DLD1 (cell line): ENCODE results near the gene PLIN4.

Experiments
- in situ Hi-C: cut with HindIII; loops from 2 replicates; pipeline ENCODE4 v1.10.0; 2017; ENCODE audit warnings: low sequenced_read_pairs

The PLIN4 gene

DNA sequence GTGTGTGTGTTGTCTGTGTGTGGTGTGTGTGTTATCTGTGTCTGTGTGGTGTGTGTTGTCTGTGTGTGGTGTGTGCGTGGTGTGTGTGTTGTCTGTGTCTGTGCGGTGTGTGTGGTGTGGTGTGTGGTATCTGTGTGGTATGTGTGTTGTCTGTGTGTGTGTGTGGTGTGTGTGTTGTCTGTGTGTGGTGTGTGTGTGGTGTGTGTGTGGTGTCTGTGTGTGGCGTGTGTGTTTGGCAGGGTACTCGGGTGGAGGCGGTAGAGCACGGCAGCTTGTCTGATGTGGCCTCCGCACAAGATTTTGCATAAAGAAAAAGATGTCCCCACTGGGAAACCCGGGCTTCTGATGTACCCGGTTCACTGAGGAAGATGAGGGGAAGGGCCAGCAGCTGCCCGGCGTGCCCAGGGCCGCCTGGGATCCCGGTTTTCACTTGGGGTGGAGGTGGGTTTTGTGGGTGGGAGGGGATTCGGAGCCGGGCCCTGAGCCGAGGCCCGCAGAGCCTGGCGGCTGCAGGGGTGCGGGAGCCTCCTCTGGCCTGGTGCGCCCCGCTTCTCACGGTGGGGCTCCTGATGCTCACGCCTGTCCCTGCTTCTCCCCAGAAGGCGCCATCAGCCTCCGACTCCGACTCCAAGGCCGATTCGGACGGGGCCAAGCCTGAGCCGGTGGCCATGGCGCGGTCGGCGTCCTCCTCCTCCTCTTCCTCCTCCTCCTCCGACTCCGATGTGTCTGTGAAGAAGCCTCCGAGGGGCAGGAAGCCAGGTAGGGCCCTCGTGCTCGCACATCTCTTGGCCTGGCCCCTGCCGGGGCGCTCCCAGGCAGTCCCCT is 25.0 kb downstream of the PLIN4 start:
- in situ Hi-C loops, result no loop called here

DNA sequence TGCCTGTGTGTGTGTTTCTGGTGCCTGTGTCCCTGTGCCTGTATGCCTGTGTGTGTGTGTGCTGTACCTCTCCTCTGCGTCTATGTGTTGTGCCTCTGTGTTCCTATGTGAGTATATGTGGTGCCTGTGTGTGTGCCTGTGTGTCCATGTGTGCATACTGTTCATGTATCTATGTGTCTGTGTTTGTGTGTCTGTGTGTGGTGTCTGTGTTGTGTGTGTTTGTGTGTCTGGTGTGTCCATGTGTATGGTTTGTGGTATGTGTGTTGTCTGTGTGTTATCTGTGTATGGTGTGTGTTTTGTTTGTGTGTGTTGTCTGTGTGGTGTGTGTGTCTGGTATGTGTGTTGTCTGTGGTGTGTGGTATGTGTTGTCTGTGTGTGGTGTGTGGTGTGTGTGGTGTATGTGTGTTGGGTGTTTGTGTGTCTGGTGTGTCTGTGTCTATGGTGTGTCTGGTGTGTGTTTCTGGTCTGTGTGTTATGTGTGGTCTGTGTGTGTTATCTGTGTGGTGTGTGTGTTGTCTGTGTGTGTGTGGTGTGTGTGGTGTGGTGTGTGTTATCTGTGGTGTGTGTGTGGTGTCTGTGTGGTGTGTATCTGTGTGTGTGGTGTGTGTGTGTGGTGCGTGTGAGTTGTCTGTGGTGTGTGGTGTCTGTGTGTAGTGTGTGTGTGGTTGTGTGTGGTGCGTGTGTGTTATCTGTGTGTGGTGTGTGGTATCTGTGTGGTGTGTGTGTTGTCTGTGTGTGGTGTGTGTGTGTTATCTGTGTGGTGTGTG is 25.8 kb downstream of the PLIN4 start:
- in situ Hi-C loops, result no loop called here

DNA sequence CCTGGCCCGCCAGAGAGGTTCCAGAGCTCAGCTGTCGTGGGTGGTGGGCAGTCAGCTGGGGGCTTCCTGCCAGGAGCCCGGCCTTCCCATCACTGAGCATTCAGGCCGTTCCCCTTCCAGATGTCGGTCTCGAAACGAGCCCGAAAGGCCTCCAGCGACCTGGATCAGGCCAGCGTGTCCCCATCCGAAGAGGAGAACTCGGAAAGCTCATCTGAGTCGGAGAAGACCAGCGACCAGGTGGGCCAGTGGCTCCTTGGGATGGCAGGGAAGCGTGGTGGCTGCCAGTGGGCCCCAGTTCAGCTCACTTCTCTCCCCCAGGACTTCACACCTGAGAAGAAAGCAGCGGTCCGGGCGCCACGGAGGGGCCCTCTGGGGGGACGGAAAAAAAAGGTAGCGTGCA is 26.8 kb downstream of the PLIN4 start:
- in situ Hi-C loops, result no loop called here

DNA sequence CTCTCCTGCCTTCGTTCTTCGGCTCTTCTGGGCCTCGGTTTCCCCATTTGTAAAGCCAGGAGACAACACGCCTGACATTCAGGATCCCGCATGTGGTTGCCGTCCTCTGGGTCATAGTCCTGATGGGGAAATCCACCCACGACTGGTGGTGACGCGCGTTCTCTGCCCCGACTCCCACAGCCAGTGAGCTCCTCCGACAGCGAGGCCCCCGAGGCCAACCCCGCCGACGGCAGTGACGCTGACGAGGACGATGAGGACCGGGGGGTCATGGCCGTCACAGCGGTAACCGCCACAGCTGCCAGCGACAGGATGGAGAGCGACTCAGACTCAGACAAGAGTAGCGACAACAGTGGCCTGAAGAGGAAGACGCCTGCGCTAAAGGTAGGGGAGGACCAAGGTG is 29.8 kb downstream of the PLIN4 start:
- in situ Hi-C loops, result no loop called here

DNA sequence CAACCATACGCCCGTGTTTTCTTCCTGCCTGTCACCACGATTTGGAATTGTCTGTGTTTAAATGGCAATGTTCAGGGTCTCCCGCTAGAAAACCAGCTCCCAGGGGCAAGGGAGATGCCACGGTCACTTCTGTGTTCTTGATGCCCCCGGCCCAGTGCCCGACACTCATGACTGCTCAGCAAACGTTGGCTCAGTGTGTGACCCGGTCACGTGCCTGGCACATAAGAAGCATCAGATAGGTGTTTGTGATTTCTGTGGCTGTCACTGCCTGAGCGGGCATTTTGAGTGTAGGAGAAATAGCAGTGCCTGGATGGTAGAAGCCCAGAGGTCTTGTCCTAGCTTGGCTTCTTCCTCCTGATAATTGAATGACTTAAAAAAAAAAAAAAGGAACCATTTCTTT is 30.7 kb downstream of the PLIN4 start:
- in situ Hi-C loops, result no loop called here

DNA sequence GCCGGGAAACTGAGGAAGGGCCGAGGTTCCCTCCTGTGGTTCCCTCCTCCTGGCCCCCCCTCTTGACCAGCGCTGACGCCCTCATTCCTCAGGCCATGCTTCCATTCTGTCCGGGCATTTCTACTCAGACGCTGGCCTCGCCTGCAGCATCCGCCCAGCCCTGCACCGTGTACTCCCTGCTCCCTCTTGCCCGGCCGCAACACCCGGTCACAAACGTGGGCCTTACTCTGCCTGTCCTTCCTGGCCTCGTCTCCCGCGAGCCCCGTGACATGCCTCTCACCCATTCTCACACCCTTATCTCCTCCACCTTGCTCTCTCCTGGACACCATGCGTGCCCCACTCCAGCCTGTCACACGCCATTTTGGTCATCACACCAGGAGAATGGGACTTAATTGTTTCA is 34.9 kb downstream of the PLIN4 start:
- in situ Hi-C loops, result no loop called here

DNA sequence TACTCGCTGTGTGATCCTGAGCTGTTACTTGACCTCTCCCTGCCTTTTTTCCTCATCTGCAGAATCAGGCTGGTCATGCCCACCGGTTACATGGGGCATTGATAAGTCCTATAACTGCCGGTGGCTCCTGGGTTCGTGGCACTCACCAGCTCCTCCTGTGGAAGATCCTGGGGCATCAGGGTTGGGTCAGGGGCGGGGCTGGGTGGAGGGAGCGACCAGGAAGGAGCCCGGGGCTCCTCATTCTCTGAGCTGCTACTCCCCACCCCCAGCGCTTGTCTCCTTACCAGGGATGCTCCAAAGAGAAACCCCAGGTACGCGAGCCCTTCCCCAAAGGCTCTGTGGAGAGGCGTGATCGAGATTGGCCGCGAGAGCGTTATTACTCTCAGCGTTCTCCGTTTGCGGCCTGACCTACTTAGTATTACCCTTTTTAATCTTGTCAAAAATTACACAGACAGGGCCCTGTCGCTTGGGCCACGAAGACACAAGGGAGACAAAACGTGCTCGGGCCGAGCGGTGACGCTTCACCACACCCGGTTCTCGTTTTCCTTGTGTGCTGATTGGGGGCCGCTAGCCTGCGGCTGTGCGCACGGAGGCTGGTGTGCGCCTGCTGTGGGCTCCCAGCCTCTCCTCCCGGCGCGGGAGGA is 35.4 kb downstream of the PLIN4 start:
- in situ Hi-C loops, result no loop called here

DNA sequence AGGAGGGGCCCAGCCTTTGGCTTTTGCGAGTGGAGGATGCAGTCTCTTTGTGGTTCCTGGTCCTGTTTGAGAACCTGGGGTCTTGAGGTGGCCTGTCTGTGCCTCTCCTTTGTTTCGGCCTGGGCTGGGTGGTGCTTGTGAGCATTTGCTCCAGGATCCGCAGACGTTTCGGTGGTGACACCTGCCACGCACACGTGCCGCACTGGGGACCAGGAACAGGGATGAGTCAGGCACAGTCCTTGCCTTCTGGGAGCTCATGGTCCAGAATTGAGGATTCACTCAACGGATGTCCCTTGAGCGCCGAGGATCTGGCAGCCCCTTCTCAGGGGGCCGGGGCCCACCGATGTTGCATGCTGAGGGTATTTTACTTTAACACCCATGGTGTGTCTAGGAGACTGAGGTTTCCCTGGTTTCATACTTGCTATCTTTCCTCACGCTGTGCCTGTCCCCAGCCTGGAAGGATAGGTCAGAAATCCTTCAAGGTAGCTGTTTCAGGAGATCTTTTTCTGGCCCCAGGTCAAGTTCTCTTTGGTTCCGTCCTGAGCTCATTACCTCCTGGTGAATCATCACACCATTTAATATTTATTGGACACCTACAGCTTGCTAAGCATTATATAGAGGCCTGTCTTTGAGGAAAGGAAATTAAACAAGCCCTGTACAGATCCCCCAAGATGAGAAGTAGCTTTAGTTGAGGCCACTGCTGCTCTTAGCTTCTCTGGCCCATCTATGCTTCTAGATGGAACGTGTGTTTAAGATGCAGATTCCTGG is 41.1 kb downstream of the PLIN4 start:
- in situ Hi-C loops, result no loop called here

DNA sequence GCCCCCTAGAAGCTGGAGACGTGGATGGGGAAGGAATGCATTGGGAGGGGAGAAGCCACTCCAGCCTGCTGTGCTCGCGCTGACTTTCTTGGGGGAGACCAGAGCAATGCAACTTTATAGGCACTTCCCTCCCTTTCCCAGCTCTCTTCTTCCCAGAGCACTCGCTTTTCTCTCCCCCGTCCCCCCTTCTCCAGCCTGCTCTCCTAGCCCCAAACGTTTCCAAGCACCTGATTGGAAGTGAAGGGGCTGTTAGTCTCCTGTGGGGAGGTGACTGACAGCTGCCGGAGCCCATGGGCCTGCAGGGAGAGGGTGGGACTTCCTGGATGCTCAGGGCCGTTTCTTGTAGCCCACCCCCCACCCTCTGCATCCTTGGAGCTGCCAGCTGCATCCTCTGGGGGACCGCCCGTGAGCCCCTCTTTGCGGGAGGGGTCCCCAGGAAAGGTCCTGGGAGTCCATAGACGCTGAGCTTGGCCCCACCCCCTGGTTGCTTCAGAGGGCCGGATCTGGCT is 43.7 kb downstream of the PLIN4 start:
- in situ Hi-C loops, result no loop called here

DNA sequence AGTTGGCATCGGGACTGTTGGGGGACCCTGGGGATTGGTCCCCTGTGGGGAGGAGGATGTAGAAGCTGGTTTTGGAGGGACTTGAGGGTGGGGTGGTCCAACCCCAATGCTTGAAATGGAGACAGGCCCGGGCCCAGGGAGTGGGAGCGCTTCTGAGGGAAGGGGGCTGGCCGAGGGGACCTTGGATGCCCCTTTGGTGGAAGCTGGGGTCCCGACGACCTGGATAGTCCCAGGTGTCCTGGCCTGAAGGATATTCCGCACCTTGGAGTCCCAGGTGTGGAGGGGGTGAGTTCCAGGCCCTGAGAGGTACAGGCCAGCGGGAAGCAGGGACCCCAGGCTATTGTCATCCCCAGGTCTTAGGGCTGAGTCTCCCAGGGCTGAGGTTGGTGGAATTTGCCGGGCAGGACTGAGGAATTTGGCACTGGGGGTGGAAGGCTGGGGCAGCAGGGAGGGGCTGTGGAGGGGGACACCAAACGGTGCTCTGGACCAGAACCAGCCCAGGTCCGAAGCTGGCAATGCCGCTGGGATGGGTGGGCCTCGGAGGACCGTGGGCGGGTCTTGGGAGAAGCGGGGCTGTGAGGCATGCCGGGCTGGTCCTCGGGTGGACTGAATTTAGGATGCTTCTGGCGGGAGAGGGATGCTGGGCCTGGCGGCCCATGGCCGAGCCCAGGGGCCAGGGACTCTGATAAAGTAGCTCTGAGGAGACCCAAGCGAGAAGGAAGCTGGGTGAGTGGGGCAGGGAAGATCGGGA is 44.3 kb downstream of the PLIN4 start:
- in situ Hi-C loops, result no loop called here

DNA sequence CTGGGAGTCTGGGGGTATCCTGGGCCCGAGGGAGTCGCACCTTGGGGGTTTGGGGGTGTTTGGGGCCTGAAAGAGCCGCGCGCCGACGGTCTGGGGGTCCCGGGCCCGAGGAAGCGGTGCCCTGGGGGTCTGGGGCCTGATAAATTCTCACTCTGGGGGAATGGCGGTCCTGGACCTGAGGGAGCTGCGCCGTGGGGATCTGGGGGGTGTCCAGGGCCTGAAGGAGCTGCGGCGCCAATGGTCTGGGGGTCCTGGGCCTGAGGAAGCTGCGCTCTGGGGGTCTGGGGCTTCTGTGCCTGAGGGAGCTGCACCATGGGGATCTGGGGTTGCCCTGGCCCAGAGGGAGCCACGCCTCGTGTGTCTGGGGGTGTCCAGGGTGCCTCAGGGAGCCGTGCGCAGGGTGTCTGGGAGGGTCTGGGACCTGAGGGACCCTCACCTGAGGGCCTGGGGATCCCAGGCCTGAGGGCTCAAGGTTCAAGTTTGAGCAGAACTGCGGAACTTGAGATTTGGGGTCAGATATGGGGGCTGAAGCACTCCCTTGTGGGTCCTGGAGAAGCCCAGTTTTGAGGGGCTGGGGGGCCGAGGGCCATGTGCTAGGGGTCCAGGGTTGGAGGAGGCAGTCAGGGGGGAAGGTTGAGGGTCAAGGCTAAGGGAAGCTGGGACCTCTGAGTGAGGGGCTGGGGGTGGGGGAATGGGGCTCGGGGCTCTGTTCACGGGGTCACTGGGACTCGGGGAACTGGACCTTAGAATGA is 45.1 kb downstream of the PLIN4 start:
- in situ Hi-C loops, result no loop called here

DNA sequence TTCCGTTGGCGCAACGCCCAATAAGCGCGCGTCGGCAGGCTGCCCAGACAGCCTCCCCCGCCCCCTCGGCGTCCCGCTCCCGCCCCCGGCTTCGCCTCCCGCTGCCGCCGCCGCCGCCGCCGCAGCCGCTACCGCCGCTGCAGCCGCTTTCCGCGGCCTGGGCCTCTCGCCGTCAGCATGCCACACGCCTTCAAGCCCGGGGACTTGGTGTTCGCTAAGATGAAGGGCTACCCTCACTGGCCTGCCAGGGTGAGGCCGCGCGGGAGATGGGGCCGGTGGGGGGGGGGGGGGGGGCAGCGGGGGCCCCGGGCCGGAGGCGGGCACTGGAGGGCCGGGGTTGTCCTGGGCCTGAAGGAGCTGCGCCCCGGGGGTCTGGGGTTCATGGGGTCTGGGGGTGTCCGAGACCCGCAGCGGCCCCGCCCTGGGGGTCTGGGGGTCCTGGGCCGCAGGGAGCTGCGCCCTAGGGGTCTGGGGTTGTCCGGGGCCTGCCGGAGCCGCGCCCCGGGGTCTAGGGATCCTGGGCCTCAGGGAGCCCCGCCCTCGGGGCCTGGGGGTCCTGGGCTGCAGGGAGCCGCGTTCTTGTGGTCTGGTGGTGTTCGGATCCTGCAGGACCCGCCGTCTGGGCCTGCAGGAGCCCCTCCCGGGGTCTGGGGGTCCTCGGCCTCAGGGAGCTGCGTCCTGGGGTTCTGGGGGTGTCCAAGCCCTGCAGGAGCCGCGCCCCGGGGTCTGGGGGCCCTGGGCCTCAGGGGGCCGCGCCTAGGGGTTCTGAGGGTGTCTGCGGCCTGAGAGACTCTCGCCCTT is 45.9 kb downstream of the PLIN4 start, which contains the start of gene HDGFL2:
Gene HDGFL2 (plus strand): TSS at position 124 of the 801 bp plus-strand sequence. CDS start 54 bp downstream, at position 178.
- in situ Hi-C loops, result no loop called here

DNA sequence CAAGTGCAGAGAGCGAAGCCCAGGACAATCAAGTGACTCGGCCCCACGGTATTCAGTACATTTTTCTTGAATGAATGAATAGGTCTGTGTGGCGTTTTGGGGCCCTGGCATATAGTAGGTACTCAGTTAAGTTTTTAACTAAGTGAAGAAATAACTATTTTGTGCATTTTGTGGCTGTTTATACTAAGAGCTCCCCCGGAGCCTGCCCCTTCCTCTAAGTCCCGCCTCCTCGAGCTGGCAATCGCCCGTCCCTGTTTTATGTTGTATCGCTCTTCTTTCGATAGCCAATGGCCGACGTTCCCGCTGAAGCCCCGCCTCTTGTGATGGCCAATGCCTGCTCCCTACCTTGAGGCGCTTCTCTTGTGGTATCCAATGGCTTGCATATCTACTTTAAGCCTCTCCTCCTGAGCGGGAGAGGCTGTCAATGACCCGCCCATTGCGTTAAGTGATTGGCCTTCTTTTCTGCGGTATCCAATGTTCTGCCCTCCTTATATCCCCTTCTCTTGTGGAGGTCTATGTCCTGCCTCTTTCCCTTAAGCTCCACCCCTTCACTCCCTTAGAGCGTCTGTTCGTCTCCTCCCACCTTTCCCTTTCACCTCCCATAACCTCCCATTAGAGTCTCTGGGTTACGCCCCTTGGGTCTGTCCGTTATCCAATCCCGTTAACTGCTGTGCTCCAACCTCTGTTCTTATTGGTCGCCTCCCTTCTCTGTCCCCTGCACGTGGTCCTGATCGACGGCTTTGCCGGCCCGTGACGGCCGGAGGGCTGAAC is 46.7 kb downstream of the PLIN4 start:
- in situ Hi-C loops, result no loop called here

DNA sequence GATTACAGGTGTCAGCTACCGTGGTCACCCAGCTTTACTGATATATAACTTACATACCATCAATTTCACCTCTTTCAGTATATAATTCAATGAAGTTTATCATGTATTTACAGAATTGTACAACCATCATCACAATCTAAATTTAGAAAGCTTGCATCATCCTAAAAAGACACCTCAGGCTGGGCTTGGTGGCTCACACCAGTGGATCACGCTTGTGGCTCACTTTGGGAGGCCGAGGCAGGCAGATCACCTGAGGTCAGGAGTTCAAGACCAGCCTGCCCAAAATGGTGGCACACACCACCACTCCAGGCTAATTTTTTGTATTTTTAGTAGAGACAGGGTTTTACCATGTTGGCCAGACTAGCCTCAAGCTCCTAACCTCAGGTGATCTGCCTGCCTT is 50.5 kb downstream of the PLIN4 start:
- in situ Hi-C loops, result no loop called here

DNA sequence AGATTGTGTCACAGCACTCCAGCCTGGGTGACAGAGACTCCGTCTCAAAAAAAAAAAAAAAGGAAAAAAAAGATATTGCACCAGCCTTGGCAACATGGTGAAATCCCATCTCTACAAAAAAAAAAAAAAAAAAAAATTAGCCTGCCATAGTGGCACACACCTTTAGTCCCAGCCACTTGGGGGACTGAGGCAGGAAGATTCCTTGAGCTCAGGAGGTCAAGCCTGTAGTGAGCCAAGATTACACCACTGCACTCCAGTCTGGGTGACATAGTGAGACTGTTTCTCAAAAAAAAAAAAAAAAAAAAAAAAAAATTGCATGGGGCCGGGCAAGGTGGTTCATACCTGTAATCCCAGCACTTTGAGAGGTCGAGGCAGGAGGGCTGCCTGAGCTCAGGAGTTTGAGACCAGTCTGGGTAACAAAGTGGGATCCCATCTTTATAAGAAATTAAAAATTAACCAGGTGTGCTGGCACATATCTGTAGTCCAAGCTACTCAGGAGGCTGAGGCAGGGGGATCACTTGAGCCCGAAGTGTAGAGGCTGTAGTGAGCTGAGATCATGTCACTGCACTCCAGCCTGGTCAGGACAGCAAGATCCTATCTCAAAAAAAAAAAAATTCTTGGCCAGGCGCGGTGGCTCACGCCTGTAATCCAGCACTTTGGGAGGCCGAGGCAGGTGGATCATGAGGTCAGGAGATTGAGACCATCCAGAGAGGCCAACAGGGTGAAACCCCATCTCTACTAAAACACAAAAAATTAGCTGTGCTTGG is 53.3 kb downstream of the PLIN4 start:
- in situ Hi-C loops, result no loop called here

DNA sequence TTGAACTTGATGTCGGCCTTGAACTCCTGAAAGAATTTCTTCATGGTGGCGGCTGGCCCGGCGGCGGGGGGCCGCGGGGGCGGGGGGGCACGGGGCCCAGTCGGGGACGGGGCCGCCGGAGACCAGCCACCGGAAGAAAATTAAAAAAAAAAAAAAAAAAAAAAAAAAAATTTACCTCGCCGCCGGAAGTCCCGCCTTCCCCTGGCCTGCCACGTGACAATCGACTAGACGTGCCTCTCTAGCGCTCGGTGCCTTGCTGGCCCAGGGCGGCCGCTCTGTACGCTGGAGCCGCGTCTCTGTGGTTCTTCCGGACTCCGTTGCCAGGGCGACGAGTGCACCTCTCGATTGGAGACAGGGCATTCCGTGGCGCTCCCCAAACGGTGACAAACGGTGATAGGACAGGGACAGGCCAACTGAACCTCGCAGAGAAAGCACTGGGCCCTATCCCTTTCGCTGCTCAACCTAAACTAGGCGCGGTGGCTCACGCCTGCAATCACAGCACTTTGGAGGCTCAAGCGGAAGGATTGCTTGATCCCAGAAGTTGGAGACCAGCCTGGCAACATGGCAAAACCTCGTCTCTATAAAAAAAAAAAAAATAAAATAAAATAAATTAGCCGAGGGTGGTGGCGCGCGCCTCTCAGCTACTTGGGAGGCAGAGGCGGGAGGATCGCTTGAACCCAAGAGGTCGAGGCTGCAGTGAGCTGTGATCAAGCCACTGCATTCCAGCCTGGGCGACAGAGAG is 60.5 kb downstream of the PLIN4 start, which contains the start of gene UBXN6:
Gene UBXN6 (minus strand): TSS at position 141 of the 742 bp plus-strand sequence. CDS start 97 bp downstream, at position 44.
- in situ Hi-C loops, result no loop called here
